Peyer's patch (tissue), 4 donors: ENCODE data around the gene CACNA2D2. TPM values are rescaled to one million over a fixed set of nuclear protein-coding genes. Genes with fewer than 3 reads are reported as not detected.

ENCODE experiments used
- DNase-seq, 3 donors: peaks; one replicate each; pipeline ENCODE4 v3.0.0-alpha.2; 2017 to 2019
- H3K27ac ChIP-seq, 4 donors: fragments of 200-600 bp; sonication (generic); one replicate each; pipeline ENCODE4 v1.5.1; 2016 to 2019
- H3K27me3 ChIP-seq, 2 donors: fragments of 200-600 bp; sonication (generic); one replicate each; pipeline ENCODE4 v1.5.1; 2019
- H3K36me3 ChIP-seq, 3 donors: fragments of 200-600 bp; sonication (generic); one replicate each; pipeline ENCODE4 v1.5.1; 2016 to 2019
- H3K4me1 ChIP-seq, 4 donors: fragments of 200-600 bp; sonication (generic); one replicate each; pipeline ENCODE4 v1.5.1; 2016 to 2019
- H3K4me3 ChIP-seq, 4 donors: fragments of 200-600 bp; sonication (generic); 1 replicate in 3 of 4; 2 replicates in 1 of 4; pipeline ENCODE4 v1.5.1; 2016 to 2019; ENCODE audit warnings: mild to moderate bottlenecking in 1 of 4
- H3K9me3 ChIP-seq, 4 donors: fragments of 200-600 bp; sonication (generic); one replicate each; pipeline ENCODE4 v1.5.1; 2016 to 2019; ENCODE audit warnings: mild to moderate bottlenecking in 1 of 4
- CTCF ChIP-seq, 6 experiments: fragments of 450-650 bp in 4 of 6; fragments of 200-600 bp in 2 of 6; sonication (generic) in 1 of 6; IDR thresholded peaks; one replicate each; pipeline ENCODE4 v1.5.1; 2017 to 2019; ENCODE audit warnings: antibody characterized with exemption in 6 of 6, mild to moderate bottlenecking in 3 of 6, moderate library complexity in 1 of 6
- POLR2A ChIP-seq, 2 donors: fragments of 450-650 bp; IDR thresholded peaks; one replicate each; pipeline ENCODE4 v1.5.1; 2017; ENCODE audit warnings: antibody characterized with exemption in 2 of 2, mild to moderate bottlenecking in 2 of 2, moderate library complexity in 2 of 2
- total RNA-seq, 4 donors: library from RNA; depleted of rRNA; stranded (reverse); fragments of >200 nt; gene quantifications; one replicate each; pipeline ENCODE4 v1.1.0, GENCODE V29; 2016

CACNA2D2 gene
- total RNA-seq, 4 donors from 2014 or later: 0.88 to 5.8 (median 1.2) TPM

- Histone ChIP-seq H3K4me3 (no peak overlapping the region), H3K36me3 (no peaks in the 10 kb centered on the region), H3K4me1 (no peaks in the 10 kb centered on the region), H3K27ac (no peak overlapping the region), H3K9me3 (no peaks in the 10 kb centered on the region), H3K27me3 (no peaks in the 10 kb centered on the region)
- DNase-seq: no peak
- TF ChIP-seq CTCF (IDR thresholded peaks at IDR 0.05) (no peak), POLR2A (IDR thresholded peaks at IDR 0.05) (no peak)
These were observed 94.9 kb downstream of the CACNA2D2 start for GRCh38 chr3:50408443-50408944.

GRCh38 chr3:50406487-50406886 is 96.9 kb downstream of the CACNA2D2 start:
- H3K9me3 ChIP-seq: no peaks in the 10 kb centered on the region
- no peaks in the 10 kb centered on the region for H3K27me3 ChIP-seq
- H3K27ac ChIP-seq: no peak overlapping the region
- TF ChIP-seq CTCF (IDR thresholded peaks at IDR 0.05): no peak
- no peak for TF ChIP-seq POLR2A (IDR thresholded peaks at IDR 0.05)
- no peak for DNase-seq
- H3K4me1 ChIP-seq: no peaks in the 10 kb centered on the region
- H3K36me3 ChIP-seq: no peaks in the 10 kb centered on the region
- H3K4me3 ChIP-seq: no peak overlapping the region

- no peaks in the 10 kb centered on the region for H3K4me1 ChIP-seq
- no peaks in the 10 kb centered on the region for H3K9me3 ChIP-seq
- no peak overlapping the region for H3K27ac ChIP-seq
- TF ChIP-seq CTCF (IDR thresholded peaks at IDR 0.05): no peak
- no peak for TF ChIP-seq POLR2A (IDR thresholded peaks at IDR 0.05)
- no peaks in the 10 kb centered on the region for H3K36me3 ChIP-seq
- no peak for DNase-seq
- H3K4me3 ChIP-seq: no peak overlapping the region
- H3K27me3 ChIP-seq: no peaks in the 10 kb centered on the region
These were observed 98.2 kb downstream of the CACNA2D2 start for GRCh38 chr3:50405249-50405648.

GRCh38 chr3:50401978-50402595 is 101.3 kb downstream of the CACNA2D2 start:
- no peak for DNase-seq
- no peaks in the 10 kb centered on the region for H3K9me3 ChIP-seq
- no peaks in the 10 kb centered on the region for H3K36me3 ChIP-seq
- no peak overlapping the region for H3K4me3 ChIP-seq
- H3K27ac ChIP-seq: no peak overlapping the region
- H3K27me3 ChIP-seq: no peaks in the 10 kb centered on the region
- no peaks in the 10 kb centered on the region for H3K4me1 ChIP-seq
- TF ChIP-seq CTCF (IDR thresholded peaks at IDR 0.05) (no peak), POLR2A (IDR thresholded peaks at IDR 0.05) (no peak)

DNA sequence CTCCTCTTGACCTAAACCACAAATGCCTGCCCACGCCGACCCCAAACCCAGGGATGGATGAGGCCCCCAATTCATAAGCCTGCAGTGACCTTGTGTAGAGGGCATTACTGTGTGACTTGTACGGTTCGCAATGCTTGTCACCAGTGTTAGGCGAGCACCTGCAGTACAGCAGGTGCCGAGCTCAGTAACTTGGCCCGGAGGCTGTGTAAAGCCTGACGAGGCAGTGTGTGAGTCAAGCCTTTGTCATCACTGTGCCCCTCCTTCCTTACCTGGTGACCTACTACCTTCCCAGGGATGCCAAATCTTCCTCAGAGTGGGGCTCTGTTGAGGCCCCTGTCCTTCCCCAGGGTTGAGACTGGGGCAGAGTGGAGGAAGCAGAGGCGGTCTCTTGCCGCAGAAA is 106.9 kb downstream of the CACNA2D2 start:
- no peak for TF ChIP-seq POLR2A (IDR thresholded peaks at IDR 0.05)
- no peak for TF ChIP-seq CTCF (IDR thresholded peaks at IDR 0.05)
- Histone ChIP-seq H3K27me3 (no peaks in the 10 kb centered on the region), H3K27ac (no peak overlapping the region), H3K4me1 (peaks cover 0 to 4% (median 0%) of the 10 kb centered on the region in 4 donors), H3K36me3 (no peaks in the 10 kb centered on the region), H3K4me3 (no peak overlapping the region), H3K9me3 (no peaks in the 10 kb centered on the region)
- peak in 1 of 3 donors; percentile 66 for DNase-seq
